Erythroblast (primary cell): Measurements from ENCODE around the gene OR1G1.
"Not testable (repeated sequence)": the region's sequence is repeated elsewhere in the genome, so short reads cannot be mapped to it uniquely, and the experiment has no call there.

Experiments used
- DNase-seq, 2 experiments: peaks; one replicate each; lab custom pipeline; 2025; lab: John Stamatoyannopoulos, UW
- GATA1 ChIP-seq: IDR thresholded peaks from 2 replicates; pipeline ENCODE4 v1.6.1; 2011; ENCODE audit warnings: low read depth, mild to moderate bottlenecking, control low read depth, low read length, moderate library complexity
- POLR2A ChIP-seq: IDR thresholded peaks from 2 replicates; pipeline ENCODE4 v1.6.1; 2011; ENCODE audit warnings: mild to moderate bottlenecking, low read length

The OR1G1 gene

GRCh38 chr17:3127451-3127850 is at the start of gene OR1G1:
OR1G1 (minus strand) TSS chr17:3127551; CDS start chr17:3127551, 0 bp downstream.
- TF ChIP-seq GATA1 (no peak), POLR2A (no peak)
- no peak for DNase-seq

- no peak for DNase-seq
- TF ChIP-seq POLR2A, result no peak
Measured at GRCh38 chr17:3167574-3167973, 40.2 kb upstream of the OR1G1 start.

DNA sequence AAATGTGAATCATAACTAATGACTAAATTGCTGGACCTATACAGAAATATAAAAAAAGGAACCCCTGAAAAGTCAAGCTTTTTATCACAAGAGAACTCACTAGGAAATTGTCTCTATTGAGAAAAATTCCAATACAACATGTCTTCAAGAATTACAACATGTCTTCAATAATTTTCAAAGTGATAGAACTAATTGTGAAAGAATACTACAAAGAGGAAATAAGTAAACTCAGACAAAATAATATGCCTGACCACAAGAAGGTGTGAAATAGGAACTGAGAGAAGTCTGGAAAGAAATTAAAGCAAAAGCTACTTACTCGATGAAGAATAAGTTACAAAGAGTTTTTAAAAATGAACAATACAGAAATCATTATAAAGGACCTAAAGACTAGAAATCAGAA is 29.9 kb upstream of the OR1G1 start:
- no peak for TF ChIP-seq GATA1
- no peak for TF ChIP-seq POLR2A
- no peak for DNase-seq

GRCh38 chr17:3137494-3137893 is 10.1 kb upstream of the OR1G1 start:
- DNase-seq, result not testable (repeated sequence)

DNA sequence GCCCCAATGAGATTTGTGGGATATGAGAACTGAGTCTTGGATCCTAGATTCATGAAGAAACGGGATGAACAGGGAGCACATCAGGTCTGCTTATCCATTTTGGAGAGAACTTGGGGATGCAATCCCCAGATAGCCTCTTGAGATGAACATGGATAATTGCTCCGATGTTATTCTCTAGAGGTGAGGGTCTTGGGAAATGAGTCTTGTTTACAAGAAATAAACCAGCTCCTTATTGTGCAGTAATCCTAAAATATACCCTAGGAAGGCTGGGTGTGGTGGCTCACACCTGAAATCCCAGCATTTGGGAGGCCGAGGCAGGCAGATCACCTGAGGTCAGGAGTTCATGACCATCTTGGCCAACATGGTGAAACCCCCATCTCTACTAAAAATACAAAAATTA is 23.0 kb downstream of the OR1G1 start, which contains the start of gene OR1D2:
TSS of gene OR1D2 (minus strand) at position 101 of the 400 bp plus-strand sequence. CDS start 11,426 bp downstream, outside the sequence.
- DNase-seq, result no peak
- TF ChIP-seq POLR2A, result no peak
- TF ChIP-seq GATA1, result no peak
